Kidney (tissue), 14 donors: ENCODE results near the gene SERPINE1. TPM values are rescaled to one million over a fixed set of nuclear protein-coding genes. Genes with fewer than 3 reads are reported as not detected.
"Not testable (repeated sequence)": the region's sequence is repeated elsewhere in the genome, so short reads cannot be mapped to it uniquely, and the experiment has no call there.

Experiments used
- DNase-seq, 5 donors: peaks; one replicate each; pipeline ENCODE4 v3.0.0-alpha.2; 2013 to 2020
- FAIRE-seq: peaks from 2 replicates; lab custom pipeline; 2012; peaks lifted over from hg19 to GRCh38; lab: Jason Lieb, UNC
- H3K27ac ChIP-seq, 2 donors: one replicate each; pipeline ENCODE4 v1.7.0; 2013; ENCODE audit warnings: low read depth in 2 of 2, low read length in 2 of 2, inconsistent platforms in 1 of 2
- H3K27me3 ChIP-seq: one replicate; pipeline ENCODE4 v1.7.1; 2013; ENCODE audit warnings: low read length, inconsistent platforms; ENCODE audit not compliant: control insufficient read depth, insufficient read depth
- H3K36me3 ChIP-seq, 3 donors: one replicate each; pipeline versions ENCODE4 v1.7.0 to v1.7.1; 2013; ENCODE audit warnings: low read length in 3 of 3, control low read depth in 1 of 3, inconsistent platforms in 1 of 3; ENCODE audit not compliant: insufficient read depth in 3 of 3, control insufficient read depth in 2 of 3
- H3K4me1 ChIP-seq, 3 donors: one replicate each; pipeline versions ENCODE4 v1.7.0 to v1.7.1; 2013; ENCODE audit warnings: low read length in 3 of 3, inconsistent platforms in 1 of 3, low read depth in 1 of 3; ENCODE audit not compliant: control insufficient read depth in 2 of 3, insufficient read depth in 2 of 3
- H3K4me3 ChIP-seq, 3 donors: one replicate each; pipeline versions ENCODE4 v1.7.0 to v1.8.1; 2013; ENCODE audit warnings: low read length in 3 of 3, control low read depth in 1 of 3, inconsistent platforms in 1 of 3
- H3K9ac ChIP-seq, 3 donors: one replicate each; pipeline versions ENCODE4 v1.7.0 to v1.7.1; 2013; ENCODE audit warnings: low read length in 3 of 3, control low read depth in 1 of 3, inconsistent platforms in 1 of 3
- H3K9me3 ChIP-seq, 3 donors: one replicate each; pipeline versions ENCODE4 v1.7.0 to v1.7.1; 2013; ENCODE audit warnings: low read length in 3 of 3, control low read depth in 1 of 3, inconsistent platforms in 1 of 3; ENCODE audit not compliant: control insufficient read depth in 2 of 3, insufficient read depth in 1 of 3
- intact Hi-C: fragments of 100-400 bp; cut with DNase I; formaldehyde crosslinking; loops from one replicate; pipeline ENCODE4 v1.11.1; 2022
- polyA plus RNA-seq: library from polyadenylated mRNA; stranded (reverse); fragments of 350-450 nt; fragmentation: Illumina TruSeq; extraction: RNeasy Lipid Tissue Mini Kit (QIAGEN cat#74804); gene quantifications from one replicate; pipeline ENCODE4 v1.2.3, GENCODE V29; 2014; ENCODE audit warnings: low read depth, low replicate concordance; ENCODE audit not compliant: insufficient read depth
- total RNA-seq: library from RNA; stranded (reverse); fragmentation: NEBNext Ultra II Directional; extraction: Animal tissue kit (Norgen Biotek cat#: 25700); gene quantifications from one replicate; pipeline ENCODE4 v1.2.1, GENCODE V29; 2021
- TF ChIP-seq, protein P1 (sequence below): IDR thresholded peaks from 3 replicates; pipeline ENCODE4 v1.5.1; 2012; ENCODE audit warnings: mild to moderate bottlenecking, moderate library complexity, borderline replicate concordance; ENCODE audit not compliant: insufficient read depth; ENCODE audit errors: extremely low read depth
- donor health status: control.
- donor health status: control.
- donor health status: control.
- donor health status: control.
- donor health status: control.
- donor health status: DM: yes; HTN: yes; CAD: no.
- donor health status: Normal renal cell carcinoma (clear cell type).

Gene SERPINE1
- total and polyA plus RNA-seq, 2 donors from 2014 or later: 3.5 to 9.9 TPM

DNA sequence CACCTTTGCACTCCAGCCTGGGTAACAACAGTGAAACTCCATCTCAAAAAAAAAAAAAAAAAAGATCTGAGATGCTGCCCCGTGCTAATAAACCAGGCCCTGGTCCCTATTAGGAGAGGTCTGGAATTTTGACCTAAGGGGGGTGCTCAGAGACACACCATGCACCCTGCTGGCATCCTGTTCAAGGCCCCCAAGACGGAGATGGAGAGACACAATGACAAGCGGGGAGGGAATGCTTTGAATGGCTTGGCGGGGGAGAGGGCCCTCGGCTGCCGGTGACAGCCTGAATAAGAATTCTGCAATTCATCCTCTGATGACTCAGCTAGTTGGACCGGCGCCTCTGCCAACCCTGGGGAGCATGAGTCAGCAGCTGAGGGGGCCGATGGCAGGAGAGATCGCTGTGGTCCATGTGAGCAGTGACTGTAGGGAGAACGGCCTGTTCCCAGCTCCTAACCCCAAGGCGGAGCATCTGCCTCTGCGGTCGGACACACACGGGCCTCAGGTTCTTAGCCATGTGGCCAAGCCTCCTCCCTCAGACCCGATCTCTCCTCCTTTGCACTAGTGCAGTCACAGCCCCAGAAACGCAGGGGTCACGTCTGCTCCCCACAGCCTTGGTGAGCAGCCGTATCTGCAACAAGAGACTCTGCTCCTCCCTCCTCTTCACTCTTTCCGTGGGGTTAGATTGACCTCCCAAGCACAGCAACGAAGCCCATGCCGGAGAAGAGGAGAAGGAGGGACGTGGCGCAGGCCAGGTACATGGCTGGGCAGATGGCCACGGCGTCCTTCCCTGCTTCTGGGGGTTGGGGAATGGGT is 26.7 kb upstream of the SERPINE1 start:
- Histone ChIP-seq H3K4me1 (peaks cover 0 to 7% (median 4%) of the 10 kb centered on the region in 3 donors), H3K9me3 (no peaks in the 10 kb centered on the region), H3K27ac (peak overlapping the region in 1 of 2 donors; percentile 20), H3K9ac (no peak overlapping the region), H3K36me3 (no peaks in the 10 kb centered on the region), H3K4me3 (no peak overlapping the region), H3K27me3 (no peaks in the 10 kb centered on the region)
- TF ChIP-seq, protein P1, sequence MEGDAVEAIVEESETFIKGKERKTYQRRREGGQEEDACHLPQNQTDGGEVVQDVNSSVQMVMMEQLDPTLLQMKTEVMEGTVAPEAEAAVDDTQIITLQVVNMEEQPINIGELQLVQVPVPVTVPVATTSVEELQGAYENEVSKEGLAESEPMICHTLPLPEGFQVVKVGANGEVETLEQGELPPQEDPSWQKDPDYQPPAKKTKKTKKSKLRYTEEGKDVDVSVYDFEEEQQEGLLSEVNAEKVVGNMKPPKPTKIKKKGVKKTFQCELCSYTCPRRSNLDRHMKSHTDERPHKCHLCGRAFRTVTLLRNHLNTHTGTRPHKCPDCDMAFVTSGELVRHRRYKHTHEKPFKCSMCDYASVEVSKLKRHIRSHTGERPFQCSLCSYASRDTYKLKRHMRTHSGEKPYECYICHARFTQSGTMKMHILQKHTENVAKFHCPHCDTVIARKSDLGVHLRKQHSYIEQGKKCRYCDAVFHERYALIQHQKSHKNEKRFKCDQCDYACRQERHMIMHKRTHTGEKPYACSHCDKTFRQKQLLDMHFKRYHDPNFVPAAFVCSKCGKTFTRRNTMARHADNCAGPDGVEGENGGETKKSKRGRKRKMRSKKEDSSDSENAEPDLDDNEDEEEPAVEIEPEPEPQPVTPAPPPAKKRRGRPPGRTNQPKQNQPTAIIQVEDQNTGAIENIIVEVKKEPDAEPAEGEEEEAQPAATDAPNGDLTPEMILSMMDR: no peak
- no peak for FAIRE-seq
- DNase-seq: peak; percentile 63 to 98 (median 69)
- intact Hi-C loops: no loop called here

DNA sequence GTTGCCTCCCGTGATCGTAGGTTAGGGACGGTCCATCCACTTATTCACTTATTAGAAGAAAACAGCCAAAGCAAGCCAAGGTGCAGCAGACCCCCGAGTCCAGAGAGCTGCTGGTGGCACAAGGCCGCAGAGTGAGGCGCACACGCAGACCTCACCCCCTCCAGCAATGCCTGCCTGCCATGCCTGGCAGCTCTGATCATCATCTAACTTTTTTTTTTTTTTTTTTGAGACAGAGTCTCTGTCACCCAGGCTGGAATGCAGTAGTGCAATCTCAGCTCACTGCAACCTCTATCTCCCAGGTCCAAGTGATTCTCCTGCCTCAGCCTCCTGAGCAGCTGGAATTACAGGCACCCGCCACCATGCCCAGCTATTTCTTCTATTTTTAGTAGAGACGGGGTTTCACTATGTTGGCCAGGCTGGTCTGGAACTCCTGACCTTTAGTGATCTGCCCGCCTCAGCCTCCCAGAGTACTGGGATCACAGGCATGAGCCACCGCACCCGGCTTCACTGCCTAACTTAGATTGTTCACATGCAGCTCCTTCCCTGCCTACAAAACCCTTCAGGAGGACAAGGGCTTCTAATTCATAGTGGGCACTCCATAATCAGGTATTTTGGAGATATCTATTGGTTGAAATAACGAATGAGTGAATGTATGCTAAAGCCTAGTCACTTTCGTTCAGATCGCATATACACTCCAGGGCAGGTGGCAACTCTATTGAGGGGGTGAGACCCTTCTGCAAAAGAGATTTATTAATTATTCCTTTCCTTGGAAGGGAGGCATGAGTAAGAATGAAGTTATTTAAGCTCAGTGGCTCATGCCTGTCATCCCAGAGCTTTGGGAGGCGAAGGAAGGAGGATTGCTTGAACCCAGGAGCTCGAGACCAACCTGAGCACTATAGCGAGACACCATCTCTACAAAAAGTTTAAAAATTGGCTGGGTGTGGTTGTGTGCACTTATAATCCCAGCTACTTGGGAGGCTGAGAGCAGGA is 25.8 kb upstream of the SERPINE1 start:
- FAIRE-seq: no peak
- peak overlapping the region in 1 of 2 donors; percentile 20 for H3K27ac ChIP-seq
- H3K4me3 ChIP-seq: no peak overlapping the region
- H3K36me3 ChIP-seq: no peaks in the 10 kb centered on the region
- no peak for DNase-seq
- H3K4me1 ChIP-seq: peaks cover 0 to 7% (median 4%) of the 10 kb centered on the region in 3 donors
- TF ChIP-seq, protein P1: no peak
- H3K9ac ChIP-seq: no peak overlapping the region
- intact Hi-C loops: no loop called here
- H3K9me3 ChIP-seq: no peaks in the 10 kb centered on the region
- H3K27me3 ChIP-seq: no peaks in the 10 kb centered on the region

DNA sequence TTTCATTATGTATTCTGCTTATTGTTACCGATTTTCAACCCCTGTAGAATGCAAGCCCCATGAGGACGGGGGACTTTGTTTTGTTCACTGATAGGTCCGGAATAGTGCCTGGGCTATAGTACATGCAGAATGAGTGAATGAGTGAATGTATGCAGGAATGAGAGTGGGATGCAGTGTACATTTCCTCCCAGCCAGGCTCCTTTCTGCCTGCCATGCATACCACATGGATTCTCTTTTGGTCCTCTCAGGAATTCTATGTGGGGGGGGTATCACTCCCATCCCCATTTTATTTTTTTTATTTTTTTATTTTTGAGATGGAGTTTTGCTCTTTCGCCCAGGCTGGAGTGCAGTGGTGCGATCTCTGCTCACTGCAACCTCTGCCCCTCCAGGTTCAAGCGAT is 24.9 kb upstream of the SERPINE1 start:
- Histone ChIP-seq H3K9ac (no peak overlapping the region), H3K27me3 (no peaks in the 10 kb centered on the region), H3K4me1 (peaks cover 0 to 7% (median 4%) of the 10 kb centered on the region in 3 donors), H3K27ac (no peak overlapping the region), H3K36me3 (no peaks in the 10 kb centered on the region), H3K4me3 (no peak overlapping the region), H3K9me3 (no peaks in the 10 kb centered on the region)
- TF ChIP-seq, protein P1: no peak
- DNase-seq (no peak), FAIRE-seq (no peak)
- intact Hi-C loops: no loop called here

DNA sequence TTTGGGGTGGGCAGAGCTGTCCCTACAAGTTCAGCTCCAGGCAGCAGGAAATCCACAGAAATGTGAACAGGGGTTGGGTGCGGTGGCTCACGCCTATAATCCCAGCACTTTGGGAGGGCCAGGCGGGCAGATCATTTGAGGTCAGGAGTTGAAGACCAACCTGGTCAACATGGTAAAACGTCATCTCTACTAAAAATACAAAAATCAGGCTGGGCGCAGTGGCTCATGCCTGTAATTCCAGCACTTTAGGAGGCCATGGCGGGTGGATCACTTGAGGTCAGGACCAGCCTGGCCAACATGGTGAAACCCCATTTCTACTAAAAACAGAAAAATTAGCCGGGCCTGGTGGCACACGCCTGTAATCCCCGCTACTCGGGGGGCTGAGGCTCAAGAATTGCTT is 23.2 kb upstream of the SERPINE1 start:
- H3K36me3 ChIP-seq, H3K9me3 ChIP-seq, H3K27me3 ChIP-seq, H3K4me1 ChIP-seq, H3K4me3 ChIP-seq, H3K9ac ChIP-seq, H3K27ac ChIP-seq, DNase-seq, intact Hi-C loops, FAIRE-seq: not testable (repeated sequence)
